AG09319 (cell line): ENCODE data around the gene TMPRSS11D.
A peak's percentile ranks its signal among the peaks of the same experiment; 100 is the strongest.

ENCODE experiments used
- DNase-seq: peaks from one replicate; pipeline ENCODE4 v3.0.0-alpha.2; 2010; ENCODE audit warnings: low read depth; ENCODE audit errors: extremely low read depth
- CTCF ChIP-seq: IDR thresholded peaks from 2 replicates; pipeline ENCODE4 v1.5.1; 2011; ENCODE audit warnings: low read depth, mild to moderate bottlenecking, inconsistent platforms, low read length, moderate library complexity

Gene TMPRSS11D

GRCh38 chr4:67909905-67910584 is 26.2 kb upstream of the TMPRSS11D start:
- peak; percentile 58 for TF ChIP-seq CTCF
- DNase-seq = no peak

GRCh38 chr4:67907650-67908049 is 23.8 kb upstream of the TMPRSS11D start:
- DNase-seq = no peak
- no peak for TF ChIP-seq CTCF

- no peak for TF ChIP-seq CTCF
- no peak for DNase-seq
Measured at GRCh38 chr4:67899096-67899495, 15.3 kb upstream of the TMPRSS11D start.

GRCh38 chr4:67897686-67898085 is 13.9 kb upstream of the TMPRSS11D start:
- no peak for DNase-seq
- TF ChIP-seq CTCF = no peak

GRCh38 chr4:67896421-67897065 is 12.7 kb upstream of the TMPRSS11D start:
- TF ChIP-seq CTCF = no peak
- no peak for DNase-seq

GRCh38 chr4:67894659-67895058 is 10.9 kb upstream of the TMPRSS11D start:
- no peak for TF ChIP-seq CTCF
- no peak for DNase-seq

- DNase-seq = no peak
- peak; percentile 16 for TF ChIP-seq CTCF
Measured at GRCh38 chr4:67892905-67893304, 9.1 kb upstream of the TMPRSS11D start.
